Gastrocnemius medialis (tissue), 4 donors: Measurements from ENCODE around the gene GAS7. TPM values are rescaled to one million over a fixed set of nuclear protein-coding genes. Genes with fewer than 3 reads are reported as not detected.

Source experiments
- ATAC-seq, 2 donors: fragments of 150-250 bp; one replicate each; pipeline ENCODE4 v1.9.1; 2016
- DNase-seq, 2 donors: peaks; one replicate each; pipeline ENCODE4 v3.0.0-alpha.2; 2019
- H3K27ac ChIP-seq, 4 donors: fragments of 200-600 bp; sonication (generic); 1 replicate in 1 of 4; 2 replicates in 3 of 4; pipeline ENCODE4 v1.5.1; 2016 to 2018; ENCODE audit warnings: mild to moderate bottlenecking in 2 of 4, moderate library complexity in 1 of 4
- H3K27me3 ChIP-seq, 3 donors: fragments of 200-600 bp; sonication (generic) in 2 of 3; 1 replicate in 1 of 3; 2 replicates in 2 of 3; pipeline versions ENCODE4 v1.5.1 to v1.6.0; 2016 to 2019; ENCODE audit warnings: mild to moderate bottlenecking in 1 of 3, moderate library complexity in 1 of 3
- H3K36me3 ChIP-seq, 2 donors: fragments of 200-600 bp; sonication (generic) in 1 of 2; one replicate each; pipeline ENCODE4 v1.5.1; 2017 to 2018
- H3K4me1 ChIP-seq, 2 donors: fragments of 200-600 bp; sonication (generic) in 1 of 2; one replicate each; pipeline ENCODE4 v1.5.1; 2016 to 2017; ENCODE audit warnings: mild to moderate bottlenecking in 2 of 2
- H3K4me3 ChIP-seq, 4 donors: fragments of 200-600 bp; sonication (generic) in 3 of 4; 1 replicate in 1 of 4; 2 replicates in 3 of 4; pipeline ENCODE4 v1.5.1; 2016 to 2019; ENCODE audit warnings: mild to moderate bottlenecking in 2 of 4
- H3K9me3 ChIP-seq, 3 donors: fragments of 200-600 bp; sonication (generic) in 2 of 3; 1 replicate in 1 of 3; 2 replicates in 2 of 3; pipeline ENCODE4 v1.5.1; 2016 to 2019
- POLR2A ChIP-seq, 2 donors: fragments of 450-650 bp; IDR thresholded peaks; one replicate each; pipeline ENCODE4 v1.6.1; 2017; ENCODE audit warnings: antibody characterized with exemption in 2 of 2, mild to moderate bottlenecking in 2 of 2, moderate library complexity in 2 of 2
- in situ Hi-C, 4 donors: fragments of 200-750 bp; cut with MboI; loops; one replicate each; pipeline versions ENCODE4 v1.15.0 to v1.8.0; 2017; ENCODE audit warnings: low sequenced_read_pairs in 4 of 4
- intact Hi-C: fragments of 100-400 bp; cut with DNase I; formaldehyde crosslinking; loops from one replicate; pipeline ENCODE4 v1.15.1; 2023; ENCODE audit warnings: low total_unique reads
- total RNA-seq, 4 donors: library from RNA; depleted of rRNA; stranded (reverse); fragments of >200 nt; gene quantifications; one replicate each; pipeline versions ENCODE4 v1.1.0 to v1.2.3, GENCODE V29; 2016
- TF ChIP-seq, protein P1 (sequence below), 5 experiments: fragments of 450-650 bp in 3 of 5; fragments of 200-600 bp in 2 of 5; sonication (generic) in 2 of 5; IDR thresholded peaks in 4 of 5; conservative IDR thresholded peaks in 1 of 5; 1 replicate in 4 of 5; 2 replicates in 1 of 5; pipeline ENCODE4 v1.5.1; 2016 to 2019; ENCODE audit warnings: antibody characterized with exemption in 5 of 5, mild to moderate bottlenecking in 3 of 5, moderate library complexity in 3 of 5

Gene GAS7
- total RNA-seq, 4 donors from 2014 or later: 5.8 to 7.1 (median 6.1) TPM

DNA sequence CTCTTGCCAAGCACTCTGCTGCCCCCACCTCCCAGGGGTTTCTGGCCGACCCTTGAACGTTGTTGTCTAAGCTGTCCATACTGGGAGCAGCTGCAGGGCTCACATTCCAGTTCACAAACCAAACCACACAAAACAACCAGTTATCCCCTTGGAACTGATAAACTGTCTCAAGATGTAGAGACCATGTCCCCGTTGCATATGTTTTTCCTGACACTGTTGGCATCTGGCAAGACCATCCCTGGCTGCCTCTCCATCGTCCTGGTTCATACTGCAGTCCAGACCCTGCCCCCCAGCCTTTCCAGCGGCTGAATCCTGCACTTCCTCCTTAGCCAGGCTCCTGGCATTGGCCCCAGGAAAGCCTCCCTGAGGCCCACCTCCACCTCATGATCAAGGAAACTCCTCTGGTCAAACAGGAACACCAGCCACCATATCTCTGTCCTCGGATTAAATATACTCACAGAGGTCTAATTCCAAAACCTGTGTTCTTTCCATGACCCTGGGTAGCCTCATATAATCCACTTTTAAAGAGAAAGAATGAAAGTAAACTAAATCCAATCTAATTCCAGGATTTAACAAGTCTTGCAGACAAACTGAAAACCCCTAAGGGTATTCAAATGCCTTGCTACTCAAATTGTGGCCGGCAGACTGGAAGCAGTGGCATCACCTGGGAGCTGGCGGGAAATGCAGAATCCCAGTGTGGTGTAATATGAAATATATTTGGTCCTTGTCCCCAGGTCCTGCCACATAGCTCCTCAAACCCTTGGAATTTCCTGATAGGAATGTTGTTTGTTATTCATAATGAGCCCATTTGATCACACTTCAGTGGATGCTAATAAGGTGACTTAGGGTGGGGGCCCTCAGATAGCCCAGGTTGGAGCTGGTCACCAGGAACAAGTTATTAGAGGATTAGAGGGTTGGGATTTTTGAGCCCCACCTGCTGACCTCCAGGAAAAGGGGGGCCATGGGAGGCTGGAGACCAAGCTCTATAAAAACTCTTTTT, 14.2 kb downstream of the GAS7 start:
- DNase-seq (no peak), ATAC-seq (no peak)
- TF ChIP-seq, protein P1, sequence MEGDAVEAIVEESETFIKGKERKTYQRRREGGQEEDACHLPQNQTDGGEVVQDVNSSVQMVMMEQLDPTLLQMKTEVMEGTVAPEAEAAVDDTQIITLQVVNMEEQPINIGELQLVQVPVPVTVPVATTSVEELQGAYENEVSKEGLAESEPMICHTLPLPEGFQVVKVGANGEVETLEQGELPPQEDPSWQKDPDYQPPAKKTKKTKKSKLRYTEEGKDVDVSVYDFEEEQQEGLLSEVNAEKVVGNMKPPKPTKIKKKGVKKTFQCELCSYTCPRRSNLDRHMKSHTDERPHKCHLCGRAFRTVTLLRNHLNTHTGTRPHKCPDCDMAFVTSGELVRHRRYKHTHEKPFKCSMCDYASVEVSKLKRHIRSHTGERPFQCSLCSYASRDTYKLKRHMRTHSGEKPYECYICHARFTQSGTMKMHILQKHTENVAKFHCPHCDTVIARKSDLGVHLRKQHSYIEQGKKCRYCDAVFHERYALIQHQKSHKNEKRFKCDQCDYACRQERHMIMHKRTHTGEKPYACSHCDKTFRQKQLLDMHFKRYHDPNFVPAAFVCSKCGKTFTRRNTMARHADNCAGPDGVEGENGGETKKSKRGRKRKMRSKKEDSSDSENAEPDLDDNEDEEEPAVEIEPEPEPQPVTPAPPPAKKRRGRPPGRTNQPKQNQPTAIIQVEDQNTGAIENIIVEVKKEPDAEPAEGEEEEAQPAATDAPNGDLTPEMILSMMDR (IDR thresholded peaks at IDR 0.05 in 4 of 5, conservative IDR thresholded peaks at IDR 0.05 in 1 of 5): no peak
- no peak for TF ChIP-seq POLR2A (IDR thresholded peaks at IDR 0.05)
- Histone ChIP-seq H3K4me3 (no peak overlapping the region), H3K36me3 (no peaks in the 10 kb centered on the region), H3K27me3 (no peaks in the 10 kb centered on the region), H3K9me3 (no peaks in the 10 kb centered on the region), H3K4me1 (no peaks in the 10 kb centered on the region), H3K27ac (no peak overlapping the region)
- intact Hi-C loops (no loop called here), in situ Hi-C loops (no loop called here)

DNA sequence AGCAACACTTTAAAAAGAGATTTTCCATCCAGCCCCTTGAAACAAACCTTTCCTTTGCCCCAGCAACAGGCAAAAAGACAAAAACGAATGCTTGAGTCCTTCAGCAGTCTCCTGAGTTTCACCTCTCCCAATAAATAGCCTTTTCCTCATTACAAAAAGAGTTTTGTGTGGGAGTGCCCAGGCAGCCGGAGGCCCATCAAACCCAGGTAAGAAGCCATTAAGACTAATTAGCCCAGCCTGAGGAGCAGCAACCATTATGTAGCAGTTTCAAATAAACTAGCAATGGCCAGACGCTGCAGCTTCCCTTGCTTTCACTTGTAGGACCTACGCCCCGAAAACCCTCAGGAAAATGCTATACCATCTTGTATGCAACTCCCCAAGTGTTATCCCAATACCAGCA, 15.6 kb downstream of the GAS7 start:
- H3K4me1 ChIP-seq: no peaks in the 10 kb centered on the region
- H3K27ac ChIP-seq: no peak overlapping the region
- no peak overlapping the region for H3K4me3 ChIP-seq
- in situ Hi-C loops (no loop called here), intact Hi-C loops (no loop called here)
- ATAC-seq (no peak), DNase-seq (no peak)
- TF ChIP-seq, protein P1 (IDR thresholded peaks at IDR 0.05 in 4 of 5, conservative IDR thresholded peaks at IDR 0.05 in 1 of 5): no peak
- no peak for TF ChIP-seq POLR2A (IDR thresholded peaks at IDR 0.05)
- H3K27me3 ChIP-seq: no peaks in the 10 kb centered on the region
- H3K36me3 ChIP-seq: no peaks in the 10 kb centered on the region
- H3K9me3 ChIP-seq: no peaks in the 10 kb centered on the region

DNA sequence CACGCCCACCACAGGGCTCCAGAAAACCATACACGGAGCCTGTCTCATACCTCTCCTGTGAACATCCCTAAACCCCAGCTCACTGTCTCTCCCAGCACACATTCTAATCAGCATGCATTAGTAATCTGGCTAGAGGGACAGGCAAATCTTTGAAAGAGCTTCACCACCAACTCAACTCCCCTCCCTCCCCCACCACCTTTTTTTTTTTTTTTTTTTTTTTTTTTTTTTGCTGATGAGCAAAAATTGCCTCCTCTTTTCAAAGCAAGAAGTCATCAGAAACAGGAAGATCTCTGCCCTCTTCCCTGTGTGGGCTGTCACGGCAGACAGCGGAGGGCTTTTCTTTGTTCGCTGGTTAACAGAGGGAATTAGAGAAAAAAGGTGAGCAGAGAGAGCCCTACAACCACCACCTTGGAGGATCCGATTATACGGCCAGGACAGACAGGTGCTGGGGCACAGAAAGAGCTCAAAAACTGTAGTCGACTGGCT, 19.9 kb downstream of the GAS7 start:
- Histone ChIP-seq H3K27me3 (no peaks in the 10 kb centered on the region), H3K4me3 (no peak overlapping the region), H3K9me3 (no peaks in the 10 kb centered on the region), H3K27ac (no peak overlapping the region), H3K4me1 (no peaks in the 10 kb centered on the region), H3K36me3 (no peaks in the 10 kb centered on the region)
- no peak for TF ChIP-seq POLR2A (IDR thresholded peaks at IDR 0.05)
- TF ChIP-seq, protein P1 (IDR thresholded peaks at IDR 0.05 in 4 of 5, conservative IDR thresholded peaks at IDR 0.05 in 1 of 5): no peak
- in situ Hi-C loops: loop anchor here in 1 of 4 donors (10.0 kb wide), 1 partner anchor 64 kb away; no protein-coding TSS in a partner anchor
- DNase-seq: no peak
- no peak for ATAC-seq
- intact Hi-C loops: no loop called here

DNA sequence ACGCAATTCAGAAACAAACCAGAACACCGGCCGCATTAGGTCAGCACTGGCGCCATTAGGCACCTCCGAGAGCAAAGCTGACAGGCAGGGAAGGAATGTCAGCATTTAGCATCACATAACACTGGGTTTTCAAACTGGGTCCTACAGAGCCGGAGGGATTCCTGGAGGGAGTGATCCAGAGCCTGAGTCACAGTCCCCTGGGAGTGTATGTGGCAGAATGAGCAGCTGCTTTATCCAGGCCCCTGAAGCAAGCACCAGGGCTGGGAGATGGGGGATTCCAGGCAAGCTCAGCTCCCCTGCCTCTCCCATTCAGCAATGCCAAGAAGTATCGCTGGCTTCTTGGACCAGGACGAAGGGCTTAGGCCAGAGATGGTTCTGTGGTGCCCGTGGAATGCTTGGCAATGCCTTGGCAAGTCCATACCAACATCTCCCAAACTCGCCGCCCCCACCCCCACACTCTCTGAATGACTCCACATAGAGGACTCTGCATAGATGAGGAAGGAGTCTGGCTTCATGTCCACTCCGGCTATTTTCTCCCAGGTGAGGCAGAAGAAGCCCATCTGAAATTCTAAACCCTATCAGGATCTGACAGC, 20.4 kb downstream of the GAS7 start:
- H3K4me1 ChIP-seq: no peaks in the 10 kb centered on the region
- H3K36me3 ChIP-seq: no peaks in the 10 kb centered on the region
- TF ChIP-seq, protein P1 (IDR thresholded peaks at IDR 0.05 in 4 of 5, conservative IDR thresholded peaks at IDR 0.05 in 1 of 5): no peak
- TF ChIP-seq POLR2A (IDR thresholded peaks at IDR 0.05): no peak
- DNase-seq (no peak), ATAC-seq (no peak)
- H3K9me3 ChIP-seq: no peaks in the 10 kb centered on the region
- H3K4me3 ChIP-seq: no peak overlapping the region
- H3K27me3 ChIP-seq: no peaks in the 10 kb centered on the region
- in situ Hi-C loops (loop anchor here in 1 of 4 donors (10.0 kb wide), 1 partner anchor 63 kb away; no protein-coding TSS in a partner anchor), intact Hi-C loops (no loop called here)
- no peak overlapping the region for H3K27ac ChIP-seq
